Measurements from ENCODE around the gene RPAIN. TPM values are rescaled to one million over a fixed set of nuclear protein-coding genes. Genes with fewer than 3 reads are reported as not detected.

Gene RPAIN
- total RNA-seq, 1 donor from 2014 or later: 58.6 TPM

- Mint-ChIP-seq H3K4me3 (ENCODE audit: unreplicated experiment) (no peak overlapping the region), H3K27me3 (ENCODE audit: unreplicated experiment) (no peaks in the 10 kb centered on the region), H3K9me3 (ENCODE audit: unreplicated experiment) (no peaks in the 10 kb centered on the region), H3K36me3 (ENCODE audit: unreplicated experiment) (peaks cover 47% of the 10 kb centered on the region), H3K27ac (ENCODE audit: unreplicated experiment) (no peak overlapping the region), H3K4me1 (ENCODE audit: unreplicated experiment) (no peaks in the 10 kb centered on the region)
- DNase-seq (ENCODE audit: extremely low spot score, unreplicated experiment): no peak
- no peak for TF ChIP-seq CTCF (IDR thresholded peaks at IDR 0.05)
Observed at GRCh38 chr17:5399767-5400166, 20.2 kb upstream of the RPAIN start.

- Mint-ChIP-seq H3K27ac (ENCODE audit: unreplicated experiment) (no peak overlapping the region), H3K4me1 (ENCODE audit: unreplicated experiment) (no peaks in the 10 kb centered on the region), H3K9me3 (ENCODE audit: unreplicated experiment) (no peaks in the 10 kb centered on the region), H3K27me3 (ENCODE audit: unreplicated experiment) (no peaks in the 10 kb centered on the region), H3K4me3 (ENCODE audit: unreplicated experiment) (no peak overlapping the region), H3K36me3 (ENCODE audit: unreplicated experiment) (peaks cover 35% of the 10 kb centered on the region)
- DNase-seq (ENCODE audit: extremely low spot score, unreplicated experiment): no peak
- TF ChIP-seq CTCF (IDR thresholded peaks at IDR 0.05): no peak
Observed at GRCh38 chr17:5405400-5405799, 14.6 kb upstream of the RPAIN start.

GRCh38 chr17:5408186-5408585 lies 11.8 kb upstream of the RPAIN start:
- no peaks in the 10 kb centered on the region for H3K9me3 Mint-ChIP-seq (ENCODE audit: unreplicated experiment)
- H3K36me3 Mint-ChIP-seq (ENCODE audit: unreplicated experiment): peaks cover 39% of the 10 kb centered on the region
- H3K4me3 Mint-ChIP-seq (ENCODE audit: unreplicated experiment): no peak overlapping the region
- H3K27me3 Mint-ChIP-seq (ENCODE audit: unreplicated experiment): no peaks in the 10 kb centered on the region
- DNase-seq (ENCODE audit: extremely low spot score, unreplicated experiment): no peak
- TF ChIP-seq CTCF (IDR thresholded peaks at IDR 0.05): no peak
- H3K4me1 Mint-ChIP-seq (ENCODE audit: unreplicated experiment): no peaks in the 10 kb centered on the region
- no peak overlapping the region for H3K27ac Mint-ChIP-seq (ENCODE audit: unreplicated experiment)

GRCh38 chr17:5410594-5411272 lies 9.2 kb upstream of the RPAIN start:
- peaks cover 33% of the 10 kb centered on the region for H3K36me3 Mint-ChIP-seq (ENCODE audit: unreplicated experiment)
- TF ChIP-seq CTCF (IDR thresholded peaks at IDR 0.05): no peak
- no peaks in the 10 kb centered on the region for H3K9me3 Mint-ChIP-seq (ENCODE audit: unreplicated experiment)
- no peak overlapping the region for H3K27ac Mint-ChIP-seq (ENCODE audit: unreplicated experiment)
- no peak overlapping the region for H3K4me3 Mint-ChIP-seq (ENCODE audit: unreplicated experiment)
- DNase-seq (ENCODE audit: extremely low spot score, unreplicated experiment): no peak
- H3K27me3 Mint-ChIP-seq (ENCODE audit: unreplicated experiment): no peaks in the 10 kb centered on the region
- no peaks in the 10 kb centered on the region for H3K4me1 Mint-ChIP-seq (ENCODE audit: unreplicated experiment)

- no peak for TF ChIP-seq CTCF (IDR thresholded peaks at IDR 0.05)
- no peak for DNase-seq (ENCODE audit: extremely low spot score, unreplicated experiment)
- Mint-ChIP-seq H3K36me3 (ENCODE audit: unreplicated experiment) (peaks cover 31% of the 10 kb centered on the region), H3K9me3 (ENCODE audit: unreplicated experiment) (no peaks in the 10 kb centered on the region), H3K4me3 (ENCODE audit: unreplicated experiment) (no peak overlapping the region), H3K27me3 (ENCODE audit: unreplicated experiment) (no peaks in the 10 kb centered on the region), H3K4me1 (ENCODE audit: unreplicated experiment) (peaks cover 7% of the 10 kb centered on the region), H3K27ac (ENCODE audit: unreplicated experiment) (no peak overlapping the region)
Observed at GRCh38 chr17:5413682-5414081, 6.3 kb upstream of the RPAIN start.
